Stimulated activated CD8-positive, alpha-beta memory T cell treated with anti-CD3 and anti-CD28 coated beads, Interleukin-12 subunit alpha, Interleukin-12 subunit beta, amount 100 ng/mL, for 1 hour (primary cell): Measurements from ENCODE around the gene ARL10.

ENCODE experiments used
- DNase-seq: peaks from one replicate; pipeline ENCODE4 v3.0.0-alpha.2; 2020; ENCODE audit warnings: low read depth

ARL10 gene, protein sequence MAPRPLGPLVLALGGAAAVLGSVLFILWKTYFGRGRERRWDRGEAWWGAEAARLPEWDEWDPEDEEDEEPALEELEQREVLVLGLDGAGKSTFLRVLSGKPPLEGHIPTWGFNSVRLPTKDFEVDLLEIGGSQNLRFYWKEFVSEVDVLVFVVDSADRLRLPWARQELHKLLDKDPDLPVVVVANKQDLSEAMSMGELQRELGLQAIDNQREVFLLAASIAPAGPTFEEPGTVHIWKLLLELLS

GRCh38 chr5:176365351-176366231, at the start of gene ARL10:
TSS of gene ARL10 (plus strand) at chr5:176365487. CDS start at chr5:176365564, 77 bp downstream.
- DNase-seq = no peak

GRCh38 chr5:176317534-176318374, 47.5 kb upstream of the ARL10 start:
- no peak for DNase-seq

GRCh38 chr5:176319827-176320554, 45.3 kb upstream of the ARL10 start:
- no peak for DNase-seq

GRCh38 chr5:176320577-176320976, 44.7 kb upstream of the ARL10 start:
- no peak for DNase-seq

GRCh38 chr5:176334031-176334770, 31.1 kb upstream of the ARL10 start:
- no peak for DNase-seq

- no peak for DNase-seq
These were observed 27.4 kb upstream of the ARL10 start for GRCh38 chr5:176337913-176338312.

- DNase-seq = no peak
These were observed 26.0 kb upstream of the ARL10 start for GRCh38 chr5:176339304-176339703.

GRCh38 chr5:176341325-176342157, 23.7 kb upstream of the ARL10 start:
- DNase-seq = no peak

DNA sequence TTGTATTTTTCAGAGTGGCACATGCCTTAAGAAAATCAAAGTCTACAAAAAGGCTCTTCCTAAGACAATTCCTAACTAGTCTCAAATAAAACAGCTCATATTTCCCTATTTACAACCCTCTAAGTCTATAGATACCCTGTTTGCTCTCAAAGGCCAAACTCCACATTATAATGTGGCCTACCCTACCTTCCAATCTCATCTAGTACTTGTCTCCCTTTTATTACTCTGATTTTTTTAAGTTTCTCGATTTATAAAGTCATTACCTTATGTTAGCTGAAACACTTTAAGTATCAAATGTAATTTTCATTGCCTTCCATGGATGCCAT, 23.2 kb upstream of the ARL10 start:
- DNase-seq = no peak

- DNase-seq = no peak
These were observed 22.4 kb upstream of the ARL10 start for GRCh38 chr5:176342766-176343458.

DNA sequence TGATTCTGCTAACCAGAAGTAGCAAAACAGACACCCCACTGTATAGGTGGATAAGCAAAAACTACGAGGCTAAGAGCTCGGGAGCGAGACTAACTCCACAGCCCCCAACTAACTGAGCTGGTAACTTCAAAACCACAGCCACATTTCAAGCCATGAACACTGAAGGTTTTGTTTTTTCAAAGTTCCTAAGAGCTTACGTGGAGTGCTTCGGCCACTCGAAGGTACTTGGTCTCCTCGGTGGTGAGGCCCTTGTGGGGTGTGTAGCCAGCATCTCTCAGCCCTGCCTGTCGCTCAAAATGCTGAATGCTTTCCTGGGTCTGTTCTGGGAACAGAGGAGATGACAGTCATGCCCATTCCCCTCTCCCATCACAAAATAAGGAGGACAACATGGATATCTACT, 14.9 kb upstream of the ARL10 start:
- no peak for DNase-seq

- no peak for DNase-seq
These were observed 13.0 kb upstream of the ARL10 start for GRCh38 chr5:176352116-176352878.

GRCh38 chr5:176353533-176353932, 11.8 kb upstream of the ARL10 start:
- no peak for DNase-seq

- no peak for DNase-seq
These were observed 9.7 kb upstream of the ARL10 start for GRCh38 chr5:176355400-176356178.

GRCh38 chr5:176356179-176356566, 9.1 kb upstream of the ARL10 start:
- DNase-seq = no peak

GRCh38 chr5:176359658-176360057, 5.6 kb upstream of the ARL10 start:
- no peak for DNase-seq

- DNase-seq = no peak
These were observed 4.3 kb upstream of the ARL10 start for GRCh38 chr5:176360894-176361436.
